CD4-positive, alpha-beta T cell treated with Interleukin-2 at 100 ng/mL for 4 hours (primary cell): ENCODE results near the gene MORF4L1.
"Not testable (repeated sequence)": the region's sequence is repeated elsewhere in the genome, so short reads cannot be mapped to it uniquely, and the experiment has no call there.

Source experiments
- DNase-seq: peaks from one replicate; pipeline ENCODE4 v3.0.0-alpha.2; 2020; ENCODE audit warnings: low spot score

MORF4L1 gene

GRCh38 chr15:78872155-78872971 lies at the start of gene MORF4L1:
Gene MORF4L1, plus strand, starts transcription at chr15:78872890. Its CDS starts 128 bp downstream, at chr15:78873018.
- peak; percentile 97 for DNase-seq

DNA sequence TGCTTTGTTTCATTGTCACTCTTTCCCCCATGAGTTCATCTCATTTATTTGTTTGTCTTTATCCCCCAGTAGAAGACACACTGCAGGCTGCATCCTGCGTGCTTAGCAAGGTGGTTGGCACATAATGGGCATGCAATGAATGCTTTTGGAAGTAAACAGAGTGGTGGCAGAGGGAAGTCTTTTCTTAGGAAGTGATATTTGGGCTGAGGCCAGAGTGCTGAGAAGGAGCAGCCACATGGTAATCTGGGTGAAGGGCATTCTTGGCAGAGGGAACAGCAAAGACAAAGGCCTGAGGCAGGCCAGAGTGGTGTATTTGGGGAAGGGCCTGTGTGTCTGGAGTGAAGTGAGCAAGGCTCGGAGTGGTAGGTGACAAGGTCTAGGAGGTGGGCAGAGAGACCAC lies 43.8 kb upstream of the MORF4L1 start:
- DNase-seq = no peak

DNA sequence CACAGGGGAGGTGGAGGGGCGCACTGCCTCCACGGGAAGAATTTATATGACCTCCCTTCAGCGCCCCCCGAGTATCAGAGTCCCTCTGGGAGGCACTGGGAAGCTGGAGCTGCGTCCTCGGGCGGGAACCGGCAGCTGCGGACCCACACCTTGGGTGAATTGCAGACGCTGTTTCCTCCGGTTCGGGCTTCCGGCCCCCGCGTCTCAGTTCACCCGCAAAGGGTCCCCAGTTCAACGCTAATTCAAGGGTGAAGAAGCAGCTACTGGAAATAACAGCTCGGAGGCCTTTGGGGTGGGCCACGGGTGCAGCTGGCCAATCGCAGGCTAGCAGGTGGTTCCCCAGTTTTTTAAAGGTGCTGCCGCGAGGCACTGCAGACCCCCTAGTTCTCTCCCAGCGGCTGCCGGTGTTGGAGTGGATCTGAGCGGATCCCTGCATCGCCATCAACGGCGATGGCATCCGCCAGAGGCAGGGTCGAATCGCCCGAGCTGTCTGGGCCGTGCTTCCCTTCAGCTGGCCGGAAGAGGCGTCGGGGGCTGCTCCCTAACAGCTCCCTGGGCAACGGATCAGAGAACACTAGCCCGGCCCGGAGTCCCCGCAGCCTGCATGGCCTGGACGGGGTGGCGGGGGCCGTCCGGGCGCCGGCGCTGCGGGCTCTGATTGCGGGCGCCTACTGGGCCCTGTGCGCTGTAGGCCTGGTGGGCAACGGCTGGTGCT lies 42.0 kb upstream of the MORF4L1 start:
- no peak for DNase-seq

DNA sequence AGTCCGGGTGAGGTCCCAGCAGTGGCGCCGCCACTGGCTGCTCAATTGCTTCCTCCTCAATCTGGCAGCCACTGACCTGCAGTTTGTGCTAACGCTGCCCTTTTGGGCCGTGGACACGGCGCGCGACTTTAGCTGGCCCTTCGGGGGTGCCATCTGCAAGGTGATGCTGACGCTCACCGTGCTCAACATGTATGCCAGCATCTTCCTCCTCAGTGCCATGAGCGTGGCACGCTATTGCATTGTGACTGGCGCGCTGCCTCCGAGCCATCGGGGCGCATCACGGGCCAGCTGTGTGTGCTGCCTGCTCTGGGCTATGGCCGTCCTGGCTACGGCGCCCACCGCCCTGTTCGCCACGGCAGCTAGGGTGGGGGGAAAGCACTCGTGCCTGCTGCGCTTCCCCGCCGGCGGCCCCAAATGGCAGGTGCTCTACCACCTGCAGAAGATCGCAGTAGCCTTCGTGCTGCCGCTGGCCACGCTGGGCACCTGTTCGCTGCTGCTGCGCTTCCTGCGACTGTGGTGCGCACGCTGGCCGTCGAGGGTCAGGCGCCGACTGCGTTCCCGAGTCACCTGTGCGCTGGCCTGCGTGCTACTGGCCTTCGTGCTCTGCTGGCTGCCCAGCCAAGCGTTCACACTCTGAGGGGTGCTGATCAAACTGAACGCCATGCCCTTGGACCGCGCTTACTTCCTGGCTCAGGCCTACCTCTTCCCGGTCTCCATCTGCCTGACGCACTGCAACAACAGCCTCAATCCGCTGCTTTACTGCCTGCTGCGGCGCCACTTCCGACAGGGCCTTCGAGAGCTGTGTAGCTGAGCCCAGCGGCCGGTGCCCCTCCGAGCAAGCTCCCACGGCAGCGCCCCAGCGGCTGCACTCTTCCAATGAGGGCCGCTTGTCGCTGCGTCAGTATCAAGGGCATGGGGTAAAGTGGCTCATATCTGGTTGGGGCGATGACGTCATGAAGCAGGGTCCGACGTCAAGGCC lies 41.2 kb upstream of the MORF4L1 start:
- no peak for DNase-seq

DNA sequence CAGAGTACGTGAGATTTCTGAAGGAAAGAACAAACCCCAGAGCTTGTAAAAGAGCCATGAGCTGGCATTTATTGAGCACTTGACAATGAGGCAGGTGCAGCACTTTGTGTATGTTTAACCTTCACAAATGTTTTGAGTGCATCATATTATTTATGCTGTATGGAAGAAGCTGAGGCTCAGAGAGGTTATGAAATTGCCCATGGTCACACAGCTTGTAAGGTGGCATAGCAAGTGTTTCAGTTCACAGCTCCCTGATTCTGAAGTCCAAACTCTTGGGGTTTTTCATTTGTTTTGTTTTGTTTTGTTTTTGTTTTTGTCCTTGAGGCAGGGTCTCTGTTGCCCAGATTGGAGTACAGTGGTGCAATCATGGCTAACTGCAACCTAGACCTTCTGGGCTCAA lies 36.4 kb upstream of the MORF4L1 start:
- DNase-seq = no peak

GRCh38 chr15:78837131-78837530 lies 35.6 kb upstream of the MORF4L1 start:
- DNase-seq = no peak

DNA sequence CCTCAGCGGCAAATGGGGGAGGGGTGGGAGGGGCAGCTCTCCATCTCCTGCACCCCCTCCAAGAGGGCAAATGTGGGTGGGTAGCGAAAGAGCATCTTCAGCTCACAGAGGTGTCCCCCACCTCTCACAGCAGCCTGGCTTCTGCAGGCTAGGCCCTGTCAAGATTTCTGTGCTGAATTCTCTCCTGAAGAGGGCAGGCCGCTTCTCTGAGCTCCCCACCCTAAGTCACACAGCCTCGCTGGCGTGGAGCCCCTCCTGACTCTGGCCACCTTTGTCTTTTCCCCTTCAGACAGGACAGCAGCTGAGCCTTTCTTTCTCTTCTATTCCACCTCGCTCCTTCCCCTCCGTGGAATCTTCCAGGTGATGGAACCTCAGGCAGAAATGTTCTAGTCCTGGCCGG lies 35.1 kb upstream of the MORF4L1 start:
- DNase-seq = no peak

DNA sequence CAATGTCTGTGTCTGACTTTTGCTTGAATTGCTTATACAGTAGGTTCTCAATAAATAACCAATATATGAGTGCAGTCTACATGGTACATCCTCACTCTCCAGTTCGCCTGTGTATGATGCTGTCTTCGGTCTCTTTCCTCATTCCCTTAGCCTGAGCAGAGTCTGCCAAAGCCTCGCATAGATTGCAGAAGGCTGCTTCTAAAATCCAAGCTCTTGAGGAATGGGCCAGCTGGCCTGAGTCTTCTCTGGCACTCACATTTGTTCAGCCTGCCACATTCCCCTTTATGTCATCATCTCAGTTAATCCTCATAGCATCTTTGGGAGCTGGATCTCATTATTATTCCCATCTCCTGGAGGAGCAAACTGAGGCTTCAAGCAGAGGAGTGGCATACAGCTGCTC lies 34.2 kb upstream of the MORF4L1 start:
- no peak for DNase-seq

GRCh38 chr15:78839151-78839550 lies 33.5 kb upstream of the MORF4L1 start:
- DNase-seq = not testable (repeated sequence)

- DNase-seq = no peak
Observed at GRCh38 chr15:78840661-78841375, 31.9 kb upstream of the MORF4L1 start.

- no peak for DNase-seq
Observed at GRCh38 chr15:78841376-78841706, 31.3 kb upstream of the MORF4L1 start.

DNA sequence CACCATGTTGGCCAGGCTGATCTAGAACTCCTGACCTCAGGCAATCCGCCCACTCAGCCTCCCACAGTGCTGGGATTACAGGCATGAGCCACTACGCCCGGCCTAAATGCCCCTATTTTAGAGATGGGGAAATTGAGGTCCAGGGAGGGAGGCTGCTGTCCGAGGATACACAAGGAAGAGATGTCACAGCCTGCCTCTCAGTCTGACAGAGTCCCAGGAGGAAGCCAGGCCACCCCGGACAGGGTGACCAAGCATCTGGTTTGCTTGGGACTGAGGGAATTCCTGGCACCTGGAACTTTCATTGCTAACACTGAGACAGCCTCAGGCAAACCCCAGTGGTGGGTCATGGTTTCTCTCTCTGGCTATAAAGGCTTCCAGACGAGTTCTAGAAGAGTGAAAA lies 30.8 kb upstream of the MORF4L1 start:
- DNase-seq = no peak

- DNase-seq = no peak
Observed at GRCh38 chr15:78842519-78842918, 30.2 kb upstream of the MORF4L1 start.

GRCh38 chr15:78846906-78847305 lies 25.8 kb upstream of the MORF4L1 start:
- not testable (repeated sequence) for DNase-seq

DNA sequence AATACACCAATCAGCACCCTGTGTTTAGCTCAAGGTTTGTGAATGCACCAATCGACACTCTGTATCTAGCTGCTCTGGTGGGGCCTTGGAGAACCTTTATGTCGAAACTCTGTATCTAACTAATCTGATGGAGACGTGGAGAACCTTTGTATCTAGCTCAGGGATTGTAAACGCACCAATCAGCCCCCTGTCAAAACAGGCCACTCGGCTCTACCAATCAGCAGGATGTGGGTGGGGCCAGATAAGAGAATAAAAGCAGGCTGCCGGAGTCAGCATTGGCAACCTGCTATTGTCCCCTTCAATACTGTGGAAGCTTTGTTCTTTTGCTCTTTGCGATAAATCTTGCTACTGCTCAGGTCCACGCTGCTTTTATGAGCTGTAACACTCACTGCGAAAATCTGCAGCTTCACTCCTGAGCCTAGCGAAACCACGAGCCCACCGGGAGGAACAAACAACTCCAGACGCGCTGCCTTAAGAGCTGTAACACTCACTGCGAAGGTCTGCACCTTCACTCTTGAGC lies 25.2 kb upstream of the MORF4L1 start:
- DNase-seq = not testable (repeated sequence)

- no peak for DNase-seq
Observed at GRCh38 chr15:78850352-78850751, 22.3 kb upstream of the MORF4L1 start.

- DNase-seq = no peak
Observed at GRCh38 chr15:78850941-78851755, 21.5 kb upstream of the MORF4L1 start.

GRCh38 chr15:78853500-78853899 lies 19.2 kb upstream of the MORF4L1 start:
- DNase-seq = no peak

- no peak for DNase-seq
Observed at GRCh38 chr15:78854833-78855372, 17.8 kb upstream of the MORF4L1 start.

DNA sequence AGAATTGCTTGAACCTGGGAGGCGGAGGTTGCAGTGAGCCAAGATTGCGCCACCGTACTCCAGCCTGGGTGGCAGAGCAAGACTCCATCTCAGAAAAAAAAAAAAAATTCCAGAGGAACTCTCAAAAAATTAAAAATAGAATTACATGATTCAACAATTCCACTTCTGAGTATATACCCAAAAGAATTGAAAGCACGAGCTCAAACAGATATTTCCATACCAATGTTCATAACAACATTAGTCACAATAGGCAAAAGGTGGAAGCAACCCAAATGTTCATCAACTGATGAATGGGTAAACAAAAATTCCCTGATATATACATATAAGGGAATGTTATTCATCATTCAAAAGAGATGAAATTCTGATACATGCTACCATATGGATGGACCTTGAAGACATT lies 16.9 kb upstream of the MORF4L1 start:
- DNase-seq = no peak
